GM12878 (cell line): ENCODE data around the gene MRPL49. TPM values are rescaled to one million over a fixed set of nuclear protein-coding genes. Genes with fewer than 3 reads are reported as not detected.

ENCODE experiments used
- microRNA-seq: library from miRNA; unstranded; fragments of <30 nt; microRNA quantifications from one replicate; pipeline ENCODE4, GENCODE V29; 2018
- polyA plus RNA-seq, 11 experiments: library from polyadenylated mRNA; depleted of rRNA in 4 of 11; unstranded in 6 of 11; stranded (reverse) in 5 of 11; fragments of >200 nt; fragmentation: Nextera tagmentation in 4 of 11; fragmentation: Illumina TruSeq in 1 of 11; extraction: Ambion mirVana in 4 of 11; extraction: Trizol in 1 of 11; gene quantifications; 1 replicate in 1 of 11; 2 replicates in 10 of 11; pipeline versions ENCODE4 v1.2.1 to v1.2.3, GENCODE V29; 2011 to 2016; ENCODE audit warnings: inconsistent platforms in 2 of 11, missing spikeins in 2 of 11, low read depth in 1 of 11
- small RNA-seq: library from RNA; depleted of rRNA; stranded (forward); fragments of <200 nt; gene quantifications from one replicate; pipeline ENCODE3, GENCODE V24; 2014
- total RNA-seq, 4 experiments: library from RNA; depleted of rRNA in 3 of 4; stranded (reverse); fragments of >200 nt in 3 of 4; fragmentation: Illumina TruSeq in 1 of 4; extraction: Trizol in 1 of 4; gene quantifications; 2 replicates each; pipeline versions ENCODE4 v1.2.1 to v1.2.3, GENCODE V29; 2013 to 2021

MRPL49 gene
- total and polyA plus RNA-seq, 10 of the 15 experiments (the other 5 are each of a cell fraction or from before 2014, with no cell fraction given): 42.0 to 116 (median 71.7) TPM

Small RNA genes within 50 kb of the gene (microRNA-seq; reads per million reads assigned to microRNA genes)
- gene MIR6751: 0.56 reads per million

Small RNA genes within 50 kb of the gene (small RNA-seq; reads per million reads assigned to genes)
- gene HIGD1AP10 (not detected), gene PDCL2P2 (not detected), gene RNU2-23P (0.27 reads per million)

Other genes with a start within 250 kb of the MRPL49 start
Only the 7 nearest of the 23 such genes appear.
- gene CDCA5, start 38.3 kb upstream of the MRPL49 start, total RNA-seq (2014; rRNA removed): 54.8 and 58.4 TPM in 2 replicates
- 46.1 and 47.9 TPM in 2 replicates for gene CDCA5, start 38.3 kb upstream of the MRPL49 start, total RNA-seq (2014; rRNA removed; fragmentation: Illumina TruSeq; extraction: Trizol)
- 78.1 and 81.4 TPM in 2 replicates for gene CDCA5, start 38.3 kb upstream of the MRPL49 start, total RNA-seq (2021)
- 32.4 and 44.0 TPM in 2 replicates for gene CDCA5, start 38.3 kb upstream of the MRPL49 start, polyA plus RNA-seq (2011; rRNA removed)
- gene CDCA5, start 38.3 kb upstream of the MRPL49 start, polyA plus RNA-seq (2014; fragmentation: Illumina TruSeq; extraction: Trizol): 44.7 and 71.4 TPM in 2 replicates
- gene CDCA5, start 38.3 kb upstream of the MRPL49 start, polyA plus RNA-seq (2014; fragmentation: Nextera tagmentation; extraction: Ambion mirVana): 10 to 100 TPM; 21.2 to 34.3 TPM
- gene CDCA5, start 38.3 kb upstream of the MRPL49 start, polyA plus RNA-seq (2014; rRNA removed): 77.6 and 80.6 TPM in 2 replicates
- gene CDCA5, start 38.3 kb upstream of the MRPL49 start, polyA plus RNA-seq (2016; fragmentation: Nextera tagmentation; extraction: Ambion mirVana): 100 to 1,000 TPM; 105 to 107 TPM
- gene ZFPL1, start 38.1 kb upstream of the MRPL49 start, total RNA-seq (2014; rRNA removed): 31.7 and 37.2 TPM in 2 replicates
- gene ZFPL1, start 38.1 kb upstream of the MRPL49 start, total RNA-seq (2014; rRNA removed; fragmentation: Illumina TruSeq; extraction: Trizol): 11.0 and 13.8 TPM in 2 replicates
- 29.0 and 31.3 TPM in 2 replicates for gene ZFPL1, start 38.1 kb upstream of the MRPL49 start, total RNA-seq (2021)
- 13.0 and 24.7 TPM in 2 replicates for gene ZFPL1, start 38.1 kb upstream of the MRPL49 start, polyA plus RNA-seq (2011; rRNA removed)
- gene ZFPL1, start 38.1 kb upstream of the MRPL49 start, polyA plus RNA-seq (2014; fragmentation: Illumina TruSeq; extraction: Trizol): 9.7 and 20.5 TPM in 2 replicates
- 1 to 10 TPM; 2.2 to 5.6 TPM for gene ZFPL1, start 38.1 kb upstream of the MRPL49 start, polyA plus RNA-seq (2014; fragmentation: Nextera tagmentation; extraction: Ambion mirVana)
- gene ZFPL1, start 38.1 kb upstream of the MRPL49 start, polyA plus RNA-seq (2014; rRNA removed): 29.3 and 38.0 TPM in 2 replicates
- 10 to 100 TPM; 36.6 to 37.8 TPM for gene ZFPL1, start 38.1 kb upstream of the MRPL49 start, polyA plus RNA-seq (2016; fragmentation: Nextera tagmentation; extraction: Ambion mirVana)
- 213 and 279 TPM in 2 replicates for gene VPS51, start 26.1 kb upstream of the MRPL49 start, total RNA-seq (2014; rRNA removed)
- 55.8 and 61.6 TPM in 2 replicates for gene VPS51, start 26.1 kb upstream of the MRPL49 start, total RNA-seq (2014; rRNA removed; fragmentation: Illumina TruSeq; extraction: Trizol)
- 130 and 140 TPM in 2 replicates for gene VPS51, start 26.1 kb upstream of the MRPL49 start, total RNA-seq (2021)
- 37.6 and 91.8 TPM in 2 replicates for gene VPS51, start 26.1 kb upstream of the MRPL49 start, polyA plus RNA-seq (2011; rRNA removed)
- gene VPS51, start 26.1 kb upstream of the MRPL49 start, polyA plus RNA-seq (2014; fragmentation: Illumina TruSeq; extraction: Trizol): 8.9 and 25.1 TPM in 2 replicates
- 1 to 10 TPM; 1.5 to 8.6 TPM for gene VPS51, start 26.1 kb upstream of the MRPL49 start, polyA plus RNA-seq (2014; fragmentation: Nextera tagmentation; extraction: Ambion mirVana)
- gene VPS51, start 26.1 kb upstream of the MRPL49 start, polyA plus RNA-seq (2014; rRNA removed): 123 and 185 TPM in 2 replicates
- gene VPS51, start 26.1 kb upstream of the MRPL49 start, polyA plus RNA-seq (2016; fragmentation: Nextera tagmentation; extraction: Ambion mirVana): 10 to 100 TPM; 41.9 to 50.7 TPM
- gene TM7SF2, start 10.4 kb upstream of the MRPL49 start, total RNA-seq (2014; rRNA removed): 29.6 and 32.8 TPM in 2 replicates
- 9.2 and 9.3 TPM in 2 replicates for gene TM7SF2, start 10.4 kb upstream of the MRPL49 start, total RNA-seq (2014; rRNA removed; fragmentation: Illumina TruSeq; extraction: Trizol)
- gene TM7SF2, start 10.4 kb upstream of the MRPL49 start, total RNA-seq (2021): 30.2 and 31.2 TPM in 2 replicates
- 4.8 and 11.0 TPM in 2 replicates for gene TM7SF2, start 10.4 kb upstream of the MRPL49 start, polyA plus RNA-seq (2011; rRNA removed)
- gene TM7SF2, start 10.4 kb upstream of the MRPL49 start, polyA plus RNA-seq (2014; fragmentation: Illumina TruSeq; extraction: Trizol): 4.3 and 11.3 TPM in 2 replicates
- 1 to 10 TPM in 1 of 2 experiments, under 1 TPM in 1; 0.52 to 2.9 TPM for gene TM7SF2, start 10.4 kb upstream of the MRPL49 start, polyA plus RNA-seq (2014; fragmentation: Nextera tagmentation; extraction: Ambion mirVana)
- gene TM7SF2, start 10.4 kb upstream of the MRPL49 start, polyA plus RNA-seq (2014; rRNA removed): 37.9 and 38.2 TPM in 2 replicates
- gene TM7SF2, start 10.4 kb upstream of the MRPL49 start, polyA plus RNA-seq (2016; fragmentation: Nextera tagmentation; extraction: Ambion mirVana): 10 to 100 TPM; 47.4 to 57.7 TPM
- gene ZNHIT2, start 4.6 kb upstream of the MRPL49 start, total RNA-seq (2014; rRNA removed): 12.9 and 20.4 TPM in 2 replicates
- 1.3 and 2.0 TPM in 2 replicates for gene ZNHIT2, start 4.6 kb upstream of the MRPL49 start, total RNA-seq (2014; rRNA removed; fragmentation: Illumina TruSeq; extraction: Trizol)
- gene ZNHIT2, start 4.6 kb upstream of the MRPL49 start, total RNA-seq (2021): 15.5 TPM in 2 replicates
- 0.27 and 0.88 TPM in 2 replicates for gene ZNHIT2, start 4.6 kb upstream of the MRPL49 start, polyA plus RNA-seq (2011; rRNA removed)
- 0.24 TPM in 1 of 2 replicates, not detected in the other for gene ZNHIT2, start 4.6 kb upstream of the MRPL49 start, polyA plus RNA-seq (2014; fragmentation: Illumina TruSeq; extraction: Trizol)
- under 1 TPM in 1 of 2 experiments, not detected in 1; 0.40 TPM for gene ZNHIT2, start 4.6 kb upstream of the MRPL49 start, polyA plus RNA-seq (2014; fragmentation: Nextera tagmentation; extraction: Ambion mirVana)
- 15.5 and 18.3 TPM in 2 replicates for gene ZNHIT2, start 4.6 kb upstream of the MRPL49 start, polyA plus RNA-seq (2014; rRNA removed)
- 10 to 100 TPM; 17.8 to 18.7 TPM for gene ZNHIT2, start 4.6 kb upstream of the MRPL49 start, polyA plus RNA-seq (2016; fragmentation: Nextera tagmentation; extraction: Ambion mirVana)
- gene FAU, start 187 bp upstream of the MRPL49 start, total RNA-seq (2014; rRNA removed): 1,083 and 1,263 TPM in 2 replicates
- gene FAU, start 187 bp upstream of the MRPL49 start, total RNA-seq (2014; rRNA removed; fragmentation: Illumina TruSeq; extraction: Trizol): 948 and 983 TPM in 2 replicates
- 1,347 and 1,414 TPM in 2 replicates for gene FAU, start 187 bp upstream of the MRPL49 start, total RNA-seq (2021)
- 583 and 615 TPM in 2 replicates for gene FAU, start 187 bp upstream of the MRPL49 start, polyA plus RNA-seq (2011; rRNA removed)
- gene FAU, start 187 bp upstream of the MRPL49 start, polyA plus RNA-seq (2014; fragmentation: Illumina TruSeq; extraction: Trizol): 129 and 706 TPM in 2 replicates
- 100 to 1,000 TPM; 332 to 611 TPM for gene FAU, start 187 bp upstream of the MRPL49 start, polyA plus RNA-seq (2014; fragmentation: Nextera tagmentation; extraction: Ambion mirVana)
- gene FAU, start 187 bp upstream of the MRPL49 start, polyA plus RNA-seq (2014; rRNA removed): 1,208 and 1,582 TPM in 2 replicates
- 1,000 to 10,000 TPM in 1 of 2 experiments, 100 to 1,000 TPM in 1; 997 to 1,103 TPM for gene FAU, start 187 bp upstream of the MRPL49 start, polyA plus RNA-seq (2016; fragmentation: Nextera tagmentation; extraction: Ambion mirVana)
- 10.8 and 14.1 TPM in 2 replicates for gene SYVN1, start 12.2 kb downstream of the MRPL49 start, total RNA-seq (2014; rRNA removed)
- gene SYVN1, start 12.2 kb downstream of the MRPL49 start, total RNA-seq (2014; rRNA removed; fragmentation: Illumina TruSeq; extraction: Trizol): 7.8 and 9.0 TPM in 2 replicates
- gene SYVN1, start 12.2 kb downstream of the MRPL49 start, total RNA-seq (2021): 55.0 and 63.6 TPM in 2 replicates
- gene SYVN1, start 12.2 kb downstream of the MRPL49 start, polyA plus RNA-seq (2011; rRNA removed): 5.0 and 10.3 TPM in 2 replicates
- 44.0 and 52.7 TPM in 2 replicates for gene SYVN1, start 12.2 kb downstream of the MRPL49 start, polyA plus RNA-seq (2014; fragmentation: Illumina TruSeq; extraction: Trizol)
- gene SYVN1, start 12.2 kb downstream of the MRPL49 start, polyA plus RNA-seq (2014; fragmentation: Nextera tagmentation; extraction: Ambion mirVana): 1 to 10 TPM in 1 of 2 experiments, under 1 TPM in 1; 0.79 to 2.6 TPM
- gene SYVN1, start 12.2 kb downstream of the MRPL49 start, polyA plus RNA-seq (2014; rRNA removed): 29.7 and 36.0 TPM in 2 replicates
- 10 to 100 TPM; 26.1 to 34.6 TPM for gene SYVN1, start 12.2 kb downstream of the MRPL49 start, polyA plus RNA-seq (2016; fragmentation: Nextera tagmentation; extraction: Ambion mirVana)